ENCODE data around the gene ZNF341.

Gene ZNF341

DNA sequence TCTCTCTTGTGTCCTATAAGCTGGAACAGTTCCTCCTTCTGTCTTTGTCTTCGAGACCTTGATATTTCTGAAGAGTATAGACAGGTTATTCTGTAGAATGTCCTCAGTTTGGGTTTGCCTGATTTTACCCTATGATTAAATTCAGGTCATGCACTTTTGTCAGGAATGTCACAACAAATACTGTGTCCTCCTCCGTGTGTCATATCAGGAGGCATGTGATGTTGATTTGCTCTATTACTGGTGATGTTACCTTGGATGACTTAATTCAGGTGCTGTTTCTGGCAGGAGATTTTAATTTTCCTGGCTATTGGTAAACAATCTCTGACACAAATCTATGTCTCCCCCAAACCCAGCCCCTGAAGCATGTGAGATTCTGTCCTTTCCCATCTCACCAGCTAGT is 46.0 kb downstream of the ZNF341 start:
- no peak for DNase-seq (ENCODE audit: low spot score in 2 of 2)
- H3K4me1 ChIP-seq, result no peaks in the 10 kb centered on the region
- no peaks in the 10 kb centered on the region for H3K36me3 ChIP-seq (replicated peaks)
- no peak overlapping the region for H3K4me3 ChIP-seq
- no peaks in the 10 kb centered on the region for H3K27me3 ChIP-seq (ENCODE audit: low read depth)
- no peaks in the 10 kb centered on the region for H3K9me3 ChIP-seq
- in situ Hi-C loops (cut with MboI; ENCODE audit: low sequenced_read_pairs), result no loop called here

DNA sequence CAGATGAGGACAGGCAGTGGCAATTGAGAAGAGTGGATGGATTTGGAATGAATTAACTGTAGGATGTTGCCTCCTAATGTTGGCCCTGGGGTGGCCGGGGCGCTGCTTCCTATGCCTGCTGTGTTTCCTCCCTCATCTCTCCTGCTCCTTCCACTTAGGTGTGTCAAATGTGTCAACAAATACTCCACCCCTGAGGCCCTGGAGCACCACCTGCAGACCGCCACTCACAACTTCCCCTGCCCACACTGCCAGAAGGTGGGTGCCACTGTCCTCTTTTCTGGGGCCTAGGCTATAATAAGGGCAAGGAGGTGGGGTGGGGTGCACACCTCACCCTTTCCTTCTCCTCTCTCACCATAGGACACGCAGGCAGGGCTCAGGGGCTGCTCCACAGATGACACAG is 49.3 kb downstream of the ZNF341 start:
- Histone ChIP-seq H3K27me3 (ENCODE audit: low read depth) (no peaks in the 10 kb centered on the region), H3K4me3 (no peak overlapping the region), H3K9me3 (no peaks in the 10 kb centered on the region), H3K36me3 (replicated peaks) (no peaks in the 10 kb centered on the region), H3K4me1 (no peaks in the 10 kb centered on the region)
- in situ Hi-C loops (cut with MboI; ENCODE audit: low sequenced_read_pairs), result no loop called here
- no peak for DNase-seq (ENCODE audit: low spot score in 2 of 2)

DNA sequence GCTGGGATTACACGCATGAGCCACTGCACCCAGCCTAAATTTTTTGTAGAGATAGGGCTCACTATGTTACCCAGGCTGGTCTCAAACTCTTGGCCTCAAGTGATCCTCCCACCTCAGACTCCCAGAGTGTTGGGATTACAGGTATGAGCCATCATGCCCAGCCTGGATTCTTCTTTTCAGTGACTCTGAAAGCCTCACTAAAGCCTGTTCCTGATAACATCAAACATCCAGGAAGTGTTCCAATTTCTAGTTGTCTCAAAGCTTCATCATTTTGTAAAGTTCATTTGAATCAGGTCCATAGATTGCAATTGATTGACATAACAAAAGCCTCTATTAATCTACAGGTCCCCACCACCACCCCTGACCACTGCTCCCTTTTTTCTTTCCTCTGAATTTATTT is 50.1 kb downstream of the ZNF341 start:
- no peak for DNase-seq (ENCODE audit: low spot score in 2 of 2)
- Histone ChIP-seq H3K27me3 (ENCODE audit: low read depth) (no peaks in the 10 kb centered on the region), H3K36me3 (replicated peaks) (no peaks in the 10 kb centered on the region), H3K9me3 (no peaks in the 10 kb centered on the region), H3K4me1 (no peaks in the 10 kb centered on the region), H3K4me3 (no peak overlapping the region)
- in situ Hi-C loops (cut with MboI; ENCODE audit: low sequenced_read_pairs), result no loop called here

DNA sequence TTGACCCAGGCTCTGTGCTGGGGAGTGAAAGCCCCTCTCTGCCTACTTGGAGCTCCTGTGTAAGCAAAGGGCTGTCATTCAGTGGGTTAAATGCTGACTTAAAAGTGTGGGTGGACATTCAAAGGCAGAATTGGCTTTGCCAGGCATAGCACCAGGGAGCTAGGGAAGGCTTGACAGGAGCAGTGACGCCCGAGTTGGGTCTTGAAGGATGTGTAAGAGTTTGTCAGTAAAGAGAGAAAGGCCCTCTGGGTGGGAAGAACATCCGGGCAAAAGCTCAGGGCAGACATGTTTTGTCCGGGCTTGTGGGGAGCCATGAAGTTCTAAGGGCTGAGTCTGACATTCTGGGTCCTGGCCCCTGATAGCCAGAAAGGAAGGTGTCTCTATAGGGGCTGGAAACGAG is 51.5 kb downstream of the ZNF341 start:
- in situ Hi-C loops (cut with MboI; ENCODE audit: low sequenced_read_pairs), result no loop called here
- Histone ChIP-seq H3K27me3 (ENCODE audit: low read depth) (no peaks in the 10 kb centered on the region), H3K9me3 (no peaks in the 10 kb centered on the region), H3K36me3 (replicated peaks) (no peaks in the 10 kb centered on the region), H3K4me3 (no peak overlapping the region), H3K4me1 (no peaks in the 10 kb centered on the region)
- DNase-seq (ENCODE audit: low spot score in 2 of 2), result no peak

DNA sequence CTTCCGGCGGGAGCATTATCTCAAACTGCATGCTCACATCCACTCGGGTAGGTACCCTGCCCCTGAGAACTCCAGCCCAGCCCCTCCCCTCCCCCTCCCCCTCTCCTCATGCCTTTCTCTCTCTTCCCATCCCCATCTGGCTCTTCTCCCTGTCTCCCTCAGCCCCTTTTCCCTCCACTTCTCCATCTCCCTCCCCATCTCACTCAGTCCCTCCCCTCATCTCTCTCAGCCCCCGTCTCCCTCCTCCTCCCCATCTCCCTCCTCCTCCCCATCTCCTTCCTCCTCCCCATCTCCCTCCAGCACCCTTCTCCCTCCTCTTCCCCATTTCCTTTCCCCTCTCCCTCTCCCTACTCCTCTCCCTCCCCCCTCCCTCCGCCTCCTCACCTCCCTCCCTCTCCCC is 52.0 kb downstream of the ZNF341 start:
- no peaks in the 10 kb centered on the region for H3K36me3 ChIP-seq (replicated peaks)
- no peaks in the 10 kb centered on the region for H3K27me3 ChIP-seq (ENCODE audit: low read depth)
- no peak overlapping the region for H3K4me3 ChIP-seq
- no peaks in the 10 kb centered on the region for H3K4me1 ChIP-seq
- DNase-seq (ENCODE audit: low spot score in 2 of 2), result no peak
- no peaks in the 10 kb centered on the region for H3K9me3 ChIP-seq
- in situ Hi-C loops (cut with MboI; ENCODE audit: low sequenced_read_pairs), result no loop called here

- H3K4me1 ChIP-seq, result no peaks in the 10 kb centered on the region
- in situ Hi-C loops (cut with MboI; ENCODE audit: low sequenced_read_pairs), result no loop called here
- no peak for DNase-seq (ENCODE audit: low spot score in 2 of 2)
Measured at GRCh38 chr20:33784225-33784624, 52.4 kb downstream of the ZNF341 start.

GRCh38 chr20:33785503-33785902 is 53.7 kb downstream of the ZNF341 start:
- Histone ChIP-seq H3K27me3 (ENCODE audit: low read depth) (no peaks in the 10 kb centered on the region), H3K4me3 (no peak overlapping the region), H3K4me1 (no peaks in the 10 kb centered on the region), H3K36me3 (replicated peaks) (no peaks in the 10 kb centered on the region), H3K9me3 (no peaks in the 10 kb centered on the region)
- in situ Hi-C loops (cut with MboI; ENCODE audit: low sequenced_read_pairs), result no loop called here
- DNase-seq (ENCODE audit: low spot score in 2 of 2), result no peak

More at GRCh38 chr20:33784225-33784624, 52.4 kb downstream of the ZNF341 start:
- Histone ChIP-seq H3K9me3 (no peaks in the 10 kb centered on the region), H3K4me3 (no peak overlapping the region), H3K36me3 (replicated peaks) (no peaks in the 10 kb centered on the region), H3K27me3 (ENCODE audit: low read depth) (no peaks in the 10 kb centered on the region)

GRCh38 chr20:33787253-33787891 is 55.6 kb downstream of the ZNF341 start:
- Histone ChIP-seq H3K4me3 (no peak overlapping the region), H3K27me3 (ENCODE audit: low read depth) (no peaks in the 10 kb centered on the region), H3K9me3 (no peaks in the 10 kb centered on the region), H3K4me1 (no peaks in the 10 kb centered on the region), H3K36me3 (replicated peaks) (no peaks in the 10 kb centered on the region)
- DNase-seq (ENCODE audit: low spot score in 2 of 2), result no peak
- in situ Hi-C loops (cut with MboI; ENCODE audit: low sequenced_read_pairs), result no loop called here

GRCh38 chr20:33788351-33789049 is 56.7 kb downstream of the ZNF341 start:
- H3K27me3 ChIP-seq (ENCODE audit: low read depth), result no peaks in the 10 kb centered on the region
- no peaks in the 10 kb centered on the region for H3K9me3 ChIP-seq
- no peak overlapping the region for H3K4me3 ChIP-seq
- no peak for DNase-seq (ENCODE audit: low spot score in 2 of 2)
- H3K36me3 ChIP-seq (replicated peaks), result no peaks in the 10 kb centered on the region
- in situ Hi-C loops (cut with MboI; ENCODE audit: low sequenced_read_pairs), result no loop called here
- H3K4me1 ChIP-seq, result no peaks in the 10 kb centered on the region

DNA sequence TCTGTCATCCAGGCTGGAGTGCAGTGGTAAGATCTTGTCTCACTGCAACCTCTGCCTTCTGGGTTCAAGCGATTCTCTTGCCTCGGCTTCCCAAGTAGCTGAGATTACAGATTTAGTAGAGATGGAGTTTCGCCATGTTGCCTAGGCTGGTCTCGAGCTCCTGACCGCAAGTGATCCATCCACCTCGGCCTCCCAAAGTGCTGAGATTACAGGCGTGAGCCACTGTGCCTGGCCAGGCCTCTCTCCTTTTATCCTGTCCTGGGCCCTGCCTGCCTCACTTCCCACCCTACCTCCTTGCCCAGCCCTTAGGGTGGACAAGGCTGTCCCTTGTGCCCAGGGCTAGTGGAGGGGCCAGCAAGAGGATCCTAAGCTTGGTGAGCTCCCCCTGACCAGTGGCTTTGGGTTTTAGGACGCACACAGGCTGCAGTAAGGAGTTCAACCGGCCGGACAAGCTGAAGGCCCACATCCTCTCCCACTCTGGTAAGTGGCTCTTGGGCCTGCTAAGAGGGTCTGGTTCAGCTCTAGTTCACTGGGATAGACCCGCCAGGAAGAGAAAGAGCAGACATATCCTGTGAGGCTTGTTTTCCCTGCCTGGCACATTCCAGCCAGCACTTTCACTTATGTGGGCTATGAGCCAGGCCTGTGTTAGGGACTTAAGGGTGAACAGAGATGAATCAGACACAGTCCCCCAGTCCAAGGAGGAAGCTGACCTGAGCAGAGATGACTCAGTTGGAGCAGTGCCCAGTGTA is 57.5 kb downstream of the ZNF341 start:
- Histone ChIP-seq H3K4me1 (no peaks in the 10 kb centered on the region), H3K9me3 (no peaks in the 10 kb centered on the region), H3K36me3 (replicated peaks) (no peaks in the 10 kb centered on the region), H3K27me3 (ENCODE audit: low read depth) (no peaks in the 10 kb centered on the region), H3K4me3 (no peak overlapping the region)
- in situ Hi-C loops (cut with MboI; ENCODE audit: low sequenced_read_pairs), result no loop called here
- DNase-seq (ENCODE audit: low spot score in 2 of 2), result no peak

DNA sequence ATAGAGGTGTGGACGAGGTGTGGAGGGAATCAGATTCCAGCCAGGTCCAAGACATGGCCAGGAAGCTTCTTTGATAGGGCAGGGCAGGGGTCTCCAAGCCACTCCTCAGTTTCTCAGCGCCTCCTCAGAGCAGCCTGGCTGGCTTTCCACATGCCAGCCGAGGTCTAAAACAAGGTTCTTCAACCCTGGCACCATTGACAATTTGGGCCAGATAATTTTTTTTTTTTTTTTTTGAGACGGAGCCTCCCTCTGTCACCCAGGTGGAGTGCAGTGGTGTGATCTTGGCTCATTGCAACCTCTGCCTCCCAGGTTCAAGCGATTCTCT is 58.0 kb downstream of the ZNF341 start:
- Histone ChIP-seq H3K4me1 (no peaks in the 10 kb centered on the region), H3K4me3 (no peak overlapping the region), H3K36me3 (replicated peaks) (no peaks in the 10 kb centered on the region), H3K27me3 (ENCODE audit: low read depth) (no peaks in the 10 kb centered on the region), H3K9me3 (no peaks in the 10 kb centered on the region)
- in situ Hi-C loops (cut with MboI; ENCODE audit: low sequenced_read_pairs), result no loop called here
- no peak for DNase-seq (ENCODE audit: low spot score in 2 of 2)

- Histone ChIP-seq H3K27me3 (ENCODE audit: low read depth) (no peaks in the 10 kb centered on the region), H3K4me1 (no peaks in the 10 kb centered on the region), H3K9me3 (no peaks in the 10 kb centered on the region), H3K36me3 (replicated peaks) (no peaks in the 10 kb centered on the region), H3K4me3 (no peak overlapping the region)
- no peak for DNase-seq (ENCODE audit: low spot score in 2 of 2)
- in situ Hi-C loops (cut with MboI; ENCODE audit: low sequenced_read_pairs), result no loop called here
Measured at GRCh38 chr20:33790566-33790965, 58.8 kb downstream of the ZNF341 start.

DNA sequence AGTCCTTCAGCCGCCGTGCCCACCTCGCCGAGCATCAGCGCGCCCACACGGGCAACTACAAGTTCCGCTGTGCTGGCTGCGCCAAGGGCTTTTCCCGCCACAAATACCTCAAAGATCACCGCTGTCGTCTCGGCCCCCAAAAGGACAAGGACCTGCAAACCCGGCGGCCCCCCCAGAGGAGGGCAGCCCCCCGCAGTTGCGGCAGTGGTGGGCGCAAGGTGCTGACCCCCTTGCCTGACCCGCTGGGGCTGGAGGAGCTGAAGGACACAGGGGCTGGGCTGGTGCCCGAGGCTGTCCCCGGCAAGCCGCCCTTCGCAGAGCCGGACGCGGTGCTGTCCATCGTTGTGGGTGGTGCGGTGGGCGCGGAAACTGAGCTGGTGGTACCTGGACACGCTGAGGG is 59.2 kb downstream of the ZNF341 start:
- Histone ChIP-seq H3K36me3 (replicated peaks) (no peaks in the 10 kb centered on the region), H3K4me3 (no peak overlapping the region), H3K9me3 (no peaks in the 10 kb centered on the region), H3K4me1 (no peaks in the 10 kb centered on the region), H3K27me3 (ENCODE audit: low read depth) (no peaks in the 10 kb centered on the region)
- in situ Hi-C loops (cut with MboI; ENCODE audit: low sequenced_read_pairs), result no loop called here
- no peak for DNase-seq (ENCODE audit: low spot score in 2 of 2)

GRCh38 chr20:33791540-33791939 is 59.7 kb downstream of the ZNF341 start:
- no peak for DNase-seq (ENCODE audit: low spot score in 2 of 2)
- H3K4me3 ChIP-seq, result no peak overlapping the region
- H3K4me1 ChIP-seq, result no peaks in the 10 kb centered on the region
- in situ Hi-C loops (cut with MboI; ENCODE audit: low sequenced_read_pairs), result no loop called here
- no peaks in the 10 kb centered on the region for H3K27me3 ChIP-seq (ENCODE audit: low read depth)
- no peaks in the 10 kb centered on the region for H3K9me3 ChIP-seq
- no peaks in the 10 kb centered on the region for H3K36me3 ChIP-seq (replicated peaks)
